Keratinocyte (primary cell): ENCODE data around the gene INSR. TPM values are rescaled to one million over a fixed set of nuclear protein-coding genes. Genes with fewer than 3 reads are reported as not detected.

Experiments
- DNase-seq: peaks from one replicate; pipeline ENCODE4 v3.0.0-alpha.2; 2011; ENCODE audit warnings: low read depth, missing footprints, low spot score
- FAIRE-seq: peaks from 2 replicates; lab custom pipeline; 2011; peaks lifted over from hg19 to GRCh38; lab: Jason Lieb, UNC
- H2AFZ ChIP-seq: 2 replicates; pipeline ENCODE4 v1.6.0; 2012; ENCODE audit warnings: low read length, control low read depth, inconsistent platforms; ENCODE audit not compliant: control insufficient read depth
- H3K27ac ChIP-seq: 2 replicates; pipeline ENCODE4 v1.5.1; 2011; ENCODE audit warnings: low read length; ENCODE audit not compliant: control insufficient read depth, insufficient read depth
- H3K27me3 ChIP-seq: 3 replicates; pipeline ENCODE4 v1.6.0; 2011; ENCODE audit warnings: low read length; ENCODE audit not compliant: control insufficient read depth, insufficient read depth; ENCODE audit errors: extremely low read depth
- H3K36me3 ChIP-seq, 2 experiments: 2 replicates in 1 of 2; 3 replicates in 1 of 2; pipeline ENCODE4 v1.5.1; 2011; ENCODE audit warnings: low read length in 2 of 2, mild to moderate bottlenecking in 1 of 2; ENCODE audit not compliant: control insufficient read depth in 2 of 2, insufficient read depth in 2 of 2; ENCODE audit errors: extremely low read depth in 1 of 2
- H3K4me1 ChIP-seq: 3 replicates; pipeline ENCODE4 v1.5.1; 2011; ENCODE audit warnings: low read length; ENCODE audit not compliant: control insufficient read depth, insufficient read depth; ENCODE audit errors: extremely low read depth
- H3K4me2 ChIP-seq: 3 replicates; pipeline ENCODE4 v1.6.0; 2011; ENCODE audit warnings: low read depth, low read length; ENCODE audit not compliant: control insufficient read depth, insufficient read depth; ENCODE audit errors: extremely low read depth
- H3K4me3 ChIP-seq, 3 experiments: fragments of 200-600 bp in 1 of 3; sonication (generic) in 1 of 3; 2 replicates in 2 of 3; 3 replicates in 1 of 3; pipeline ENCODE4 v1.5.1; 2011 to 2016; ENCODE audit warnings: low read length in 3 of 3, mild to moderate bottlenecking in 3 of 3, control low read depth in 2 of 3, inconsistent platforms in 1 of 3, low read depth in 1 of 3, mixed read lengths in 1 of 3, mixed run types in 1 of 3, moderate library complexity in 1 of 3; ENCODE audit not compliant: control insufficient read depth in 2 of 3, insufficient read depth in 2 of 3; ENCODE audit errors: extremely low read depth in 1 of 3
- H3K79me2 ChIP-seq: 2 replicates; pipeline ENCODE4 v1.6.0; 2012; ENCODE audit warnings: low read length; ENCODE audit not compliant: control insufficient read depth, insufficient read depth
- H3K9ac ChIP-seq: 3 replicates; pipeline ENCODE4 v1.6.0; 2011; ENCODE audit warnings: low read length; ENCODE audit not compliant: control insufficient read depth, insufficient read depth; ENCODE audit errors: extremely low read depth
- H3K9me1 ChIP-seq: 3 replicates; pipeline ENCODE4 v1.6.0; 2011; ENCODE audit warnings: low read length; ENCODE audit not compliant: control insufficient read depth, insufficient read depth; ENCODE audit errors: extremely low read depth
- H3K9me3 ChIP-seq: 2 replicates; pipeline ENCODE4 v1.5.1; 2012; ENCODE audit warnings: low read depth, low read length; ENCODE audit not compliant: control insufficient read depth
- H4K20me1 ChIP-seq: 3 replicates; pipeline ENCODE4 v1.6.0; 2011; ENCODE audit warnings: low read length; ENCODE audit not compliant: control insufficient read depth, insufficient read depth; ENCODE audit errors: extremely low read depth
- EZH2 ChIP-seq: IDR thresholded peaks from one replicate; pipeline ENCODE4 v1.6.1; 2012; ENCODE audit warnings: inconsistent platforms, mild to moderate bottlenecking, low read length, moderate library complexity
- dilution Hi-C: fragments of 300-500 bp; cut with MboI; formaldehyde crosslinking; loops from one replicate; pipeline ENCODE4 v1.7.0; 2020; ENCODE audit warnings: low sequenced_read_pairs; ENCODE audit not compliant: extremely low pct_ligation_motif_present
- polyA plus RNA-seq, 5 experiments: library from polyadenylated mRNA; depleted of rRNA in 3 of 5; stranded (reverse) in 3 of 5; stranded (forward) in 1 of 5; unstranded in 1 of 5; fragments of >200 nt; gene quantifications; 1 replicate in 1 of 5; 2 replicates in 3 of 5; 3 replicates in 1 of 5; pipeline versions ENCODE4 v1.2.1 to v1.2.3, GENCODE V29; 2011 to 2012; ENCODE audit warnings: missing spikeins in 2 of 5, low read depth in 1 of 5, low replicate concordance in 1 of 5
- TF ChIP-seq, protein P1 (sequence below), 3 experiments: IDR thresholded peaks in 1 of 3; conservative IDR thresholded peaks in 1 of 3; optimal IDR thresholded peaks in 1 of 3; 2 replicates in 2 of 3; 3 replicates in 1 of 3; pipeline versions ENCODE3 to v1.5.1; 2011; ENCODE audit warnings: low read length in 3 of 3, mild to moderate bottlenecking in 3 of 3, moderate library complexity in 2 of 3, control low read depth in 1 of 3, inconsistent platforms in 1 of 3; ENCODE audit not compliant: insufficient read depth in 2 of 3; ENCODE audit errors: extremely low read depth in 1 of 3

INSR gene
- polyA plus RNA-seq, 1 donor (not counting 4 experiments of a cell fraction or from before 2014, with no cell fraction given): 1.2 TPM

DNA sequence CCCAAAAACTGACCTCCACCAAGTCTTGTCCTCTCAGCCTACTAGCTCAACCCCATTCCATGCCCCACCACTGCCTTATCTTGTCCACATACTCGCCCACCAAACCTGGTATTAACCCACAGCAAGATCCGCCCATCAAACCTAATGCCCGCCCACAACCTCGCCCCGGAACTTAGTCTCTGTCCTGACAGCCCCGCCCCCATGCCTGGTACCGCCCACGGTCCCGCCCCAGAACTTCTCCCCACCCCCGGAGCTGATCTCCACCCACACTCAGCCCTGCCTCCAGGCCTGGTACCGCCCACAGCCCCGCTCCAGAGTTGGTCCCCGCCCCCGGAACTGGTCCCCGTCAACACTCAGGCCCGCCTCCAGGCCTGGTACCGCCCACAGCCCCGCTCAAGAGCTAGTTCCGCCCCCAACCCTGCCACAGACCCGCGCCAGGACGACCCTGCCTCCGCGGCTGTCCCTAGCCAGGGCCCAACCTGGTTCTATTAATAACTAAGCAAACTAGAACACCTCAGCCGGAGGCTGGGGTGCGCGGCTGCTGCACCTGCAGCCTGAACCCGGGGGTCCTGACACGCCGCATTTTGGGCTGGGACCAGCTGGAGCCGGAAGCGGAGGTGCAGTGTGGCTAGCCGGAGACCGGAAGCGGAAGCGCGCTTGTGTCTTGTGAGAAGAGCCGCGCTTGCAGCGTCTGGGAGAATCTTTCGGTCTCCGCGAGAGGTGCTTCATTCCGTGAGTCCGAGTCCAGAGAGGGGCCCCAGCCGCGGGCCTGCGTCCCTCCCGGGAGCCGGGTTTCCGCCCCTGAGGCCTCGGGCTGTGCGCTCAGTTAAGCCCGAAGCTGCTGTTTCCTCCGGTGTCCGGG, 224.9 kb downstream of the INSR start, which contains the start of gene ZNF557:
Gene ZNF557, plus strand, starts transcription at position 662 of the 862 bp plus-strand sequence. CDS start 5,372 bp downstream, outside the sequence.
- H3K9me3 ChIP-seq: no peaks in the 10 kb centered on the region
- no peaks in the 10 kb centered on the region for H3K9me1 ChIP-seq
- H3K79me2 ChIP-seq: peaks cover 11% of the 10 kb centered on the region
- DNase-seq (peak; percentile 75), FAIRE-seq (peak; percentile 65)
- H3K9ac ChIP-seq: peak within 1 kb of the TSS; percentile 81
- H2AFZ ChIP-seq: peak within 1 kb of the TSS; percentile 61
- peaks cover 11 to 12% of the 10 kb centered on the region in 2 experiments for H3K36me3 ChIP-seq
- H3K4me3 ChIP-seq: peak within 1 kb of the TSS; percentile 63 to 87 (median 86)
- TF ChIP-seq, protein P1, sequence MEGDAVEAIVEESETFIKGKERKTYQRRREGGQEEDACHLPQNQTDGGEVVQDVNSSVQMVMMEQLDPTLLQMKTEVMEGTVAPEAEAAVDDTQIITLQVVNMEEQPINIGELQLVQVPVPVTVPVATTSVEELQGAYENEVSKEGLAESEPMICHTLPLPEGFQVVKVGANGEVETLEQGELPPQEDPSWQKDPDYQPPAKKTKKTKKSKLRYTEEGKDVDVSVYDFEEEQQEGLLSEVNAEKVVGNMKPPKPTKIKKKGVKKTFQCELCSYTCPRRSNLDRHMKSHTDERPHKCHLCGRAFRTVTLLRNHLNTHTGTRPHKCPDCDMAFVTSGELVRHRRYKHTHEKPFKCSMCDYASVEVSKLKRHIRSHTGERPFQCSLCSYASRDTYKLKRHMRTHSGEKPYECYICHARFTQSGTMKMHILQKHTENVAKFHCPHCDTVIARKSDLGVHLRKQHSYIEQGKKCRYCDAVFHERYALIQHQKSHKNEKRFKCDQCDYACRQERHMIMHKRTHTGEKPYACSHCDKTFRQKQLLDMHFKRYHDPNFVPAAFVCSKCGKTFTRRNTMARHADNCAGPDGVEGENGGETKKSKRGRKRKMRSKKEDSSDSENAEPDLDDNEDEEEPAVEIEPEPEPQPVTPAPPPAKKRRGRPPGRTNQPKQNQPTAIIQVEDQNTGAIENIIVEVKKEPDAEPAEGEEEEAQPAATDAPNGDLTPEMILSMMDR (optimal IDR thresholded peaks at IDR 0.05 in 1 of 3, IDR thresholded peaks at IDR 0.05 in 1 of 3, conservative IDR thresholded peaks at IDR 0.05 in 1 of 3; ENCODE audit: extremely low read depth in 1 of 3, insufficient read depth in 2 of 3, low read length in 3 of 3): no peak
- TF ChIP-seq EZH2: no peak
- no peaks in the 10 kb centered on the region for H3K27me3 ChIP-seq
- dilution Hi-C loops: no loop called here
- H3K4me2 ChIP-seq: peak within 1 kb of the TSS; percentile 82
- no peaks in the 10 kb centered on the region for H4K20me1 ChIP-seq
- H3K4me1 ChIP-seq: peaks cover 6% of the 10 kb centered on the region
- H3K27ac ChIP-seq: peak within 1 kb of the TSS; percentile 62

DNA sequence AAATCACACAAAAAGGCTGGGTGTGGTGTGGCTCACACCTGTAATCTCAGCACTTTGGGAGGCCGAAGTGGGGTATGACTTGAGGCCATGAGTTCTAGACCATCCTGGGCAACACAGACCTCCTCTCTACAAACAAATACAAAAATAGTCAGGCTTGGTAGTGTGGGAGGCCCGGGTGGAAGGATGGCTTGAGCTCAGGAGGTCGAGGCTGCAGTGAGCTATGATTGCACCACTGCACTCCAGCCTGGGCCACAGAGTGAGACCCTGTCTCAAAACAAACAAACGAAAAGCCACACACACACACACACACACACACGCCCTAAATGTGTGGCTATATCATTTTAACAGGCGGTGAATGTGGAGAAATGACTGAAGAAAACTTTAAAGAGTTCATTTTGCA, 225.6 kb downstream of the INSR start:
- Histone ChIP-seq H3K27me3 (no peaks in the 10 kb centered on the region), H3K4me3 (no peak overlapping the region), H3K36me3 (peaks cover 11 to 12% of the 10 kb centered on the region in 2 experiments), H2AFZ (peak overlapping the region; percentile 61), H3K9ac (no peak overlapping the region), H3K79me2 (peaks cover 11% of the 10 kb centered on the region), H3K4me1 (peaks cover 6% of the 10 kb centered on the region), H4K20me1 (no peaks in the 10 kb centered on the region), H3K4me2 (peak overlapping the region; percentile 46), H3K9me1 (no peaks in the 10 kb centered on the region), H3K9me3 (no peaks in the 10 kb centered on the region), H3K27ac (no peak overlapping the region)
- FAIRE-seq (no peak), DNase-seq (no peak)
- TF ChIP-seq EZH2: no peak
- TF ChIP-seq, protein P1 (optimal IDR thresholded peaks at IDR 0.05 in 1 of 3, IDR thresholded peaks at IDR 0.05 in 1 of 3, conservative IDR thresholded peaks at IDR 0.05 in 1 of 3; ENCODE audit: extremely low read depth in 1 of 3, insufficient read depth in 2 of 3, low read length in 3 of 3): no peak
- dilution Hi-C loops: no loop called here
